IPS-18c (cell line): ENCODE results near the gene IGF1R.

Experiments
- H3K4me3 ChIP-seq: 2 replicates; pipeline ENCODE4 v1.7.0; 2013; ENCODE audit warnings: low read depth, mild to moderate bottlenecking, low read length, moderate library complexity; ENCODE audit not compliant: insufficient read depth
- H3K9me3 ChIP-seq: one replicate; pipeline ENCODE4 v1.6.1; 2013; ENCODE audit warnings: mild to moderate bottlenecking, low read length, moderate library complexity; ENCODE audit not compliant: control insufficient read depth, insufficient read depth

Gene IGF1R

DNA sequence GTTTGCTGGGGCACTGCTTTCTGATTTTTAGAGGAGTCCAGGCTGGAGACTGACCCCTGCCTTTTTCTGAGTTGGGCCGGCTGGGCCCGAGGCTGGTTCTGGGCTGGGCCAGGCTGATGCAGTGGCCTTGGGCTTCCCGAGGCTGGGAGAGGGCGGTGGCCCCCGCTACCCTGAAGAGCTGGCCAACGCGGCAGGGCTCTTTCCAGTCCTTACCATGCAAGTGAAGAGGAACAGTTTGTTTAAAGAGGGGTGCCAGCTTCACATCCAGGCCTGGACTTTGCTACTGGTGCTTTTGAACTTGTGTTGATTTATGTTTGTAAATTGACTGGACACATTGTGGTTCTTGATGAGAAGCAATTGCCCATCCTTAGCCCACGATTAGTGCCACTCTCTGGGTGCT lies 15.3 kb downstream of the IGF1R start:
- H3K4me3 ChIP-seq: no peak overlapping the region

DNA sequence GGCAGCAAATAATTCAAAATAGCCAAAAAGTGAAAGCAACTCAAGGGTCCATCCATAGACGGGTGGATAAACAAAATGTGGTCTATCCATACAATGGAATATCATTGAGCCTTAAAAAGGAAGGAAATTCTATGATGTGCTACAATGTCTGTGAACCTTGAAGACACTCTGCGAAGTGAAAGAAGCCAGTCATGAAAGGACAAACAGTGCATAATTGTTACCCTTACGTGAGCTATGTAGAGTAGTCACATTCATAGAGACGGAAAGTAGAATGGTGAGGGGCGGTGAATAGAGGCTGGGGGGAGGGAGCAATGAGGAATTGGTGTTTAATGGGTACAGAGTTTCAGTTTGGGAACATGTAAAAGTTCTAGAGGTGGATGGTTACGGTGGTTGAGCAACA lies 18.1 kb downstream of the IGF1R start:
- Histone ChIP-seq H3K9me3 (no peaks in the 10 kb centered on the region), H3K4me3 (no peak overlapping the region)

More for the DNA sequence above, 15.3 kb downstream of the IGF1R start:
- no peaks in the 10 kb centered on the region for H3K9me3 ChIP-seq

- no peaks in the 10 kb centered on the region for H3K9me3 ChIP-seq
- no peak overlapping the region for H3K4me3 ChIP-seq
Measured at GRCh38 chr15:98666841-98667240, 18.5 kb downstream of the IGF1R start.

- Histone ChIP-seq H3K4me3 (no peak overlapping the region), H3K9me3 (no peaks in the 10 kb centered on the region)
Measured at GRCh38 chr15:98667521-98668179, 19.3 kb downstream of the IGF1R start.

DNA sequence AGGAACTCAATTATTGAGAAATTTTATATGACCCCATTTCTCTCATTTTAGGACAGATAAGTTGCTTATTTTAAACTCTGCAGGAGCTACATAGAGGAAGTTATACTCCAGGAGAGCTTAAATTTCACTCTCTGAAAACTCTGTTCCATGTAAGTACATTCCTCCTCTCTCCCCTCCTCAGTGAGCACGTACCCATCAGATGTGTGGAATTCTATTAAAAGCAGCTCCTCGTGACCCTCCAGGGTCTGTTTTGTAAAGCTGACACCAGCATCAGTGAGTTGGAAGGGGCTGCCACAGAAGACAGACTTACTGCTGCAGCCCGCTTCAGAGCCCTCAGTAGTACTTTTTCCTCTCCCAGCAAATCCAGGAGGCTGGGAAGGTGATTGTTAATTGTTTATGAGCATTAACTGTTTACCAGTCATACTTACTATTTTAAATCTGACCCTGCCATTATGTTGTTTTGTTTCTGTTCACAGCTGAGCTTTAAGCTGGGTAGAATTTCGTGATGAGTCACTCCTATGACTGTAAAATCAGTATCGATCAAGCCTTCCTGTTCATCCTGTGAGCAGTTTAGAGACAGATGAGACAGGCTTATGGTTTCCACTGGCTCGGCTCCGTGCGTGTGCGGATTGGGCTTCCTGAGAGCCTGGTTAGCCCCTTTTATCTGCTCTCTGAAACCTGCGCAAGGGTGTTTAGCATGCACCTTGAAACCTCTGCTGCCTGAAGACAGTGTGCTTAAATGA lies 20.4 kb downstream of the IGF1R start:
- H3K4me3 ChIP-seq: no peak overlapping the region
- no peaks in the 10 kb centered on the region for H3K9me3 ChIP-seq

DNA sequence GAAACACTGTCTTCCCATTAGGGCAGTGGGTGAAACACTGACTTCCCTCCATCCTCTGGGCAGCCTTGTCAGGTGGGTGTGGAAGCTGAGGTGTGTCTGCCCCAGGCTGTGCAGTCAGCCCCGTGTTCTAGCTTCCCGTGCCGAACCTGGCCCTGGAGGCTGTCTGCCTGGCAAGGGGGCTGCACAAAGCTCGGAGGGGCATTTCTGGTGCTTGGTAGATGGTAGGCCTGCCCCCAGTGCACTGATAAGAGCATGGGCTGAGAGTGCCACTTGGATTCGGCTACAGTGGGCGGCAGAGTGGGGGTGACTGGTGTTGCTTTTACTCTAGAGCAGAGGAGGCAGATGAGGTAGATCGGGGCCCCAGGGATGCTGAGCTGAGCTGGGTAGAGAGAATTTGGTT lies 21.3 kb downstream of the IGF1R start:
- no peaks in the 10 kb centered on the region for H3K9me3 ChIP-seq
- no peak overlapping the region for H3K4me3 ChIP-seq

GRCh38 chr15:98671060-98672008 lies 23.0 kb downstream of the IGF1R start:
- H3K4me3 ChIP-seq: no peak overlapping the region; the same call in 1 of the 2 replicates
- H3K9me3 ChIP-seq: no peaks in the 10 kb centered on the region

DNA sequence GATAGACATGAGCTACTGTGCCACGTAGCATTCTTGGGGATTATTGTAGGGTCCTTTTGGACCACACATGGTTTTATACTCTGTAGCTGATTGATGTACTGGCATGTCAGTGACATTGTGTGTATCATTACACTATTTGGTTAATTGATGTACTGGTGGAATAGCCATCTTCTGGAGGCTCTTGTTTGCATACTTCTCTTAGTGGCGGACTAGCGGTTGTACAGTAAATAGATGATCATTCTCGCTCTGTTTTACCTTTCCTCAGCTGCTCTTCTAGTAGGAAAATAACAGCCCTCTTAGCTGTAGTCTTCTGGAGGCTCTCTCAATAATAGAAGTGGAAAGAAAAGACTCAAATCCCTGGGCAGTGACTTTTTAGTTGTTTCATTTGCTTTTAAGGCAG lies 24.8 kb downstream of the IGF1R start:
- no peaks in the 10 kb centered on the region for H3K9me3 ChIP-seq
- no peak overlapping the region for H3K4me3 ChIP-seq

DNA sequence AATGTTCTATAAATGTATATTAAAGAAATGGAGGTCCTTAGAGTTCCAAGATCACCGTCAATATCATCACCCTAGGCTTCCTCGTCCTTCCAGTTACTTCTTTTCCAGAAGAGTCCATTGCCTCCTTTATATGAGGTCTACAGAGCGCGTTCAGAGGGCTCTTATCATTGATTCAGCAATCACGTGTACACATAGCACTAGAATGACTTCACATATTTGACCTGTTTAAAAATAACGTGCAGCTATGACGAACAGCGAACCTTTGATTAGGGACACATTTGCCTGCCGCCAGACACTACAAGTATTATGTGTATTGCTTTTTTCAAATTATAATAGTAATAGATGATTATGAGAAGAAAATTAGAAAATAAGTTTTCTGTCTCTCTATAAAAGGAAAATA lies 26.0 kb downstream of the IGF1R start:
- Histone ChIP-seq H3K9me3 (no peaks in the 10 kb centered on the region), H3K4me3 (no peak overlapping the region)

- H3K9me3 ChIP-seq: no peaks in the 10 kb centered on the region
- H3K4me3 ChIP-seq: no peak overlapping the region
Measured at GRCh38 chr15:98676586-98677270, 28.4 kb downstream of the IGF1R start.

- no peaks in the 10 kb centered on the region for H3K9me3 ChIP-seq
- H3K4me3 ChIP-seq: no peak overlapping the region
Measured at GRCh38 chr15:98677345-98678059, 29.2 kb downstream of the IGF1R start.

DNA sequence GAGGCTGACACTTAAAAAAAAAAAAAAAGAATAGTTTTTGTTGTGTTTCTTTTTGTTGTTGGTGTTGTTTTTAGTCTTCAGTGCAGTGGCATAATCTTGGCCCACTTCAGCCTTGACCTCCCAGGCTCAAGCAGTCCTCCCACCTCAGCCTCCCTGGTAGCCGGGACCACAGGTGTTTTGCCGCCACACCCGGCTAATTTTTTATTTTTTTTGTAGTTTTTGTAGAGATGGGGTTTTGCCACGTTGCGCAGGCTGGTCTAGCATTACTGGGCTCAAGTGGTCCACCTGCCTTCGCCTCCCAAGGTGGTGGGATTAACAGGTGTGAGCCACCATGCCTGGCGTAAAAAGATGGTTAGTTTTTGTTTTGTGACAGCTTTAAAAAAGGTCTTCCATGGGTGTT lies 30.1 kb downstream of the IGF1R start:
- Histone ChIP-seq H3K9me3 (no peaks in the 10 kb centered on the region), H3K4me3 (no peak overlapping the region)

GRCh38 chr15:98681061-98681460 lies 32.7 kb downstream of the IGF1R start:
- Histone ChIP-seq H3K4me3 (no peak overlapping the region), H3K9me3 (no peaks in the 10 kb centered on the region)

DNA sequence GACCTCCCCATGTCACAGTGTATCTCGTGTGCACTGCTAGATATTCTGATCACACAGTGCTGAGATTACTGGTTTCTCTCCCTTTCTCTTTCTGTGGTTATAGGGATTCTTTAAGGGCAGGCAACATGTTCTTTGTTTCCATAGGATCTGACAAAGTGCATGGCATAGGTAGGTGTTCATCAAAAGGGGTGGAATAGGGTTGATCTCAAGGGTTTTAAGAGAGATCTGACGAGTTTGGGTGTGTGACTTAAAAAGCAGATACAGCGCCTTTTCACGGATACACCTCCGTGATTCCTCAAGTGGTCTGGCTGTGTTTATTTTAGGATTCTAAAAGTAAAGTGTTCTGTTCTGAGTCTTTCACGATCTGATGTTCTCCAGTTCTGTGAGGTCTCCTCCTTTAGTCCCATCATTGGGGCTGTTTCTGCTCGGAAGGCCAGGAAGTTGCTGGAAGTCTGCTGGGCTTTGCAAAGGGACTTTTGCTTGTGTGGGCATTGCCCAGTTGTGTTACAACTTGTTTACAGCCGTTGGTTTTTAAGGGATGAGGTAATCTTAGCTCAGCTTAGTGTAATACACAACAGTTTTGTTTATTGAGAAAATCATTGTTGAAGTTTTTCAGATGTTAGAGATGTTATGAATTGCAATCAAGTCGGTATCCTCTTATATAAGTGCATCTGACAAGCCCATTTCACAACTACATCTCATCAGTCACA lies 34.8 kb downstream of the IGF1R start:
- no peaks in the 10 kb centered on the region for H3K9me3 ChIP-seq

GRCh38 chr15:98683831-98684230 lies 35.5 kb downstream of the IGF1R start:
- no peak overlapping the region for H3K4me3 ChIP-seq
- no peaks in the 10 kb centered on the region for H3K9me3 ChIP-seq

More for the DNA sequence above, 34.8 kb downstream of the IGF1R start:
- H3K4me3 ChIP-seq: no peak overlapping the region

GRCh38 chr15:98684436-98684835 lies 36.1 kb downstream of the IGF1R start:
- Histone ChIP-seq H3K9me3 (no peaks in the 10 kb centered on the region), H3K4me3 (no peak overlapping the region)
